Fibroblast of skin of left biceps (primary cell): Measurements from ENCODE around the gene RNF125.
A peak's percentile ranks its signal among the peaks of the same experiment; 100 is the strongest.
"Not testable (repeated sequence)": the region's sequence is repeated elsewhere in the genome, so short reads cannot be mapped to it uniquely, and the experiment has no call there.

Source experiments
- DNase-seq, 2 experiments: peaks; one replicate each; pipeline ENCODE4 v3.0.0-alpha.2; 2013; ENCODE audit warnings: low read depth in 2 of 2

RNF125 gene

DNA sequence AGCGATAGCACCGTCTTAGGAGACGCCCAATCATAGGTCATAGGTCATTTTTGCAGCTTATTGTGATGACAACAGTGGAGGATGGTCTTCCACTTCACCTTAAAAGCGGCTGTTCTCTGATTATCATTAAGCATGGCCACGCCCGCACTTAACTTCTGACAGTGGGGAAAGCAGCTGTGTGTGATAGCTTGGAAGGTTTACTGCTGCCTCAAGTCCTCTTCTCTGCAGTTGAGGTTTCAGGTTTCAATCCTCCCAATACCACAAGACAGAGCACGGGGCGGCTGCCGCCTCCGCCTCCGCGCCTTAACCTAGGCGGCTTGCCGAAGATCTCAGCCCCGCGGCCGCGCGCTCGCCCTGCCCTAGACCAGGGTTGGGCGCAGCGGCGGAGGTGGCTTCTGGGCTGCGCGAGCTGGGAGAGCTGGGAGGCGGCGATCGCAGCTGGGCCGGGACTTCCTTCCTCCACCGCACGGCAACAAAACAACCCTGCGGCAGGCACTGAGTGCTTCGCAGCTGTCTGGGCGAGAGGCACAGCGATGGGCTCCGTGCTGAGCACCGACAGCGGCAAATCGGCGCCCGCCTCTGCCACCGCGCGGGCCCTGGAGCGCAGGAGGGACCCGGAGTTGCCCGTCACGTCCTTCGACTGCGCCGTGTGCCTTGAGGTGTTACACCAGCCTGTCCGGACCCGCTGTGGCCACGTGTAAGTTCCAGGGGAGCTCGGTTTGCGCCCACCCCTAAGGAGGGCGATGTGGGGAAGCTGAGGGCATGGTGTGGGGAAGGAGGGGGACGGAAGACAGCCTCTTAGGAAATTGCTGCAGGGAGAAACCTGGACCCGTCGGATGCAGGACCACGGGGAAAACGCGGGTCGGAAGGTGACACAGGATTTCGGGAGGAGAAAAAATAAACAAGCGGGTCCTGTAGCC is at the start of gene RNF125:
RNF125 (plus strand) TSS at position 495 of the 920 bp plus-strand sequence; CDS start at position 534, 39 bp downstream.
- peak; percentile 30 to 37 for DNase-seq

DNA sequence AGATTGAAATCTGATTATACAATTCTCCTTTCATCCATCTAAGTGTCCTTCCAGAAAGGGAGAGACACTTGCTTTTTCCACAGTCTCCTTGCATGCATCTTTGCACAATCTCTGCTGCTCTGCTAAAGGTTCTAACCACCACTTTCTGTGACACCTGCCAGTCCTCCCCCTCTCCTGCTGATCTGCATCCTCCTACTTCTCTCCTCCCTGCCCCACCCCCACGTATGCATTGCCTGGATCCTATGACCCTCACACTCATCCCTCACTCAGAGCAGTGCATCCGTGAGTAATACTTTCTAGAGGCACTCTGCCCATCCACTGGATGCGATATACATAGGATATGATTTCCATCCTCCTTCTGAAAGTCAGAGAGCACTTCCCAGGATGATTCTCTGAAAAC is 48.0 kb upstream of the RNF125 start:
- no peak for DNase-seq

DNA sequence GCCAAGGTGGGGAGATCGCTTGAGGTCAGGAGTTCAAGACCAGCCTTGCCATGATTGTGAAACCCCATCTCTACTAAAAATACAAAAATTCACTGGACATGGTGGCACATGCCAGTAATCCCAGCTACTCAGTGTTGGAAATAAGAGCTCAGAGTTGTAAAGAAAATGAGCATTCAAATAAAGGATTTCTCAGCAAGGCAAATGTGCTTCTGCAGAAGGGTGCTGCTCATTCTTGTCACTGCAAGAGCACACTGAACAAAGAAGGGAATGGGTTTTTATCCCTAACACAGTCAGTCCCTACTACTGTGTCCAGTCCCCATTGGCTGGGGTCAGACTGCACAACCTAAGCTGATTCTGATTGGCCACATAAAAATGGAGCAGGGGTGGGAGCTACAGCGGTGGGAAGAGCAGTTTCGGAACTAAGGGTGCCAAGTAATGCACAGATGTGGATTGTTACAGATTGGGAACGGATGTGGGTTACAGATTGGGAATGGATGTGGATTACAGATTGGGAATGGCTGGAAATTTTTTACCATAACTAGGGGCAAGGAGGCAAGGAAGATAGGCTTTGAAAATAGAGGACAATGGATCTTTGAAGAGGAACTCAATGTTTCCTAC is 44.6 kb upstream of the RNF125 start:
- no peak for DNase-seq

DNA sequence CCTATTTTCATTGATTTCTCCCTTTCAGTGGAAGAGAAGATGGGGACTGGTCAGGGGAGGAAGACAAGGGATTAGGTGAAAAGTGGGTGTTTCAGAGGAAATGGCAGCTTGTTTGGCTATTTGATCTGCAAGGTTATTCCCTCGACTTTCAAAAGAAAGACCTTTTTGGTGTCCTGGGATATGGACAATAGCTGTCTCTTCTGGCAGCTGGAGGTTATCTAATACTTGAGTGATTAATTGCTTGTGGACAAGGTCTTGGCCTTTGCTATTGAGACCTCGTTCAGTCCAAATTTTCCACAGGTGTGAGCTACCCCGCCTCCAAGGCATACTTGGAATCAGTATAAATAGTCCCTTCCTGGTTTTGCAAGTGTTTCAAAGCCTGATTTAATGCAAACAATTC is 42.4 kb upstream of the RNF125 start:
- DNase-seq, result no peak

DNA sequence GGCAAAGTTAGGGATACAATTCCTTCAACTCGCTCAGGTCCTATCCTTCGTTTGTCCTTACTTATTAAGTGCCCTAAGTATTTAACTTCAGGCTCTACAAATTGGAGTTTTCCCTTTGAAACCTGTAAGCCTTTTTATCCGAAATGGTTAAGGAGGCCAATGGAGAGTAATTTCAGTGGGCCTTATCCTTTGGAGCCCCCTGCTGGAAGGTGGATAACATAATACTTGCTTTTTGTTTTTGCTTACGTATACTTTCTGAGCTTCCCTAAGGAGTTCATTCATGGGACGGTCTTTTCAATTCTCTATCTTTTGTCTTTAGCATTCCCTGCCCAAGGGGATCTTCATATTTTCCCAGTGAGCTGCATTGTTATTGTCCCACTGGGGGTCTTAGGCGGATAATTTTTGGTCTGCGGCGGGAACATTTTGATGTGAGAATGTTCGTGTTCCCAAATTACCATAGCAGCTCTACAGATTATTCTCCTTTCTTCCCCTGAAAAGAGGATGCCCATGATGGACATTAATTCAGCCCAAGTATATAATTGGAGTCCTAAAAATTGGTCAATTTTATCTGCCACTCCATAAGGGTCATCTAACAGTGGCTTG is 41.3 kb upstream of the RNF125 start:
- peak in 1 of 2 experiments; percentile 7 for DNase-seq

DNA sequence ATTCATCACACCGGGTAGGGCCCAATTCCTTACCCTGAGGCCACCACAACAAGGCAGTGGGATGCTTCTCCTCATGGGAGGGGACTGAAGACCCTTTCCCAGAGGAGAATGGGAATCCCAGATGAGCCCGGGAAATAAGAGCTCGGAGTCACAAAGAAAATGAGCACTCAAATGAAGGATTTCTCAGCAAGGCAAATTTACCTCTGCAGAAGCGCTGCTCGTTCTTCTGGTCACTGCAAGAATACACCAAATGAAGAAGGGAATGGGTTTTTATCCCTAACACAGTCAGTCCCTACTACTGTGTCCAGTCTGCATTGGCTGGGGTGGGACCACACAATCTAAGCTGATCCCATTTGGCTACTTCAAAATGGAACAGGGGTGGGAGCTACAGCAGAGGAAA is 40.0 kb upstream of the RNF125 start:
- DNase-seq, result no peak

DNA sequence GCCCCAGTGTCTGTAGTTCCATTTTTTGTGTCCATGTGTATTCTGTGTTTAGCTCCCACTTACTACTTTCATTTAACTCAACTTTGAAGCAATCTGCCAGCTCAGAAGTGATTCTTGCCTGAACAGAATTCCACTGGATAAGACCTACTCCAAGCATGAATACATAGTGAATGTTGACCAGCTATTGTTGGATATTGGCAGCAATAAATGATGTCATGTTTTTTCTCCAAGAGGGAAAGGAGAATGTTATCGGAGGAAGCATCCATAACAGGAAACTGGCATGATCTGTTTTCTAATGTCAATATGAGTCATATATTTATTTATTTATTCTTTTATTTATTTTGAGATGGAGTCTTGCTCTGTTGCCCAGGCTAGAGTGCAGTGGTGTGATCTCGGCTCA is 38.9 kb upstream of the RNF125 start:
- no peak for DNase-seq

DNA sequence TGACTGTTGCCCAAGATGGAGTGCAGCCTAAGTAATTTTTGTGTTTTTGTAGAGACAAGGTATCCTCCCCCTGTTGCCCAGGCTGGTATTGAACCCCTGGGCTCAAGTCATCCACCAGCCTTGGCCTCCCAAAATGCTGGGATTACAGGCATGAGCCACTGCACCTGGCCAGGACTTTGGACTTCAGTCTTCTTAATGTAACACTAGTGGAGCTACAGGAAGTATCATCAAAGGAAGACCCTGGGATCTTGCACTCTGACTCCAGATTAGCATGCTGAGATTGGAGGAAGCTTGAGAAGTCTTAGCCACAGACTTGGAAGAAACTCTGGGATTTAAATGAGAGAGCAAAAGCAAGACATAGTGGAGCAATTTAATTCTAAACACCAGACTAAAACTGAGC is 37.8 kb upstream of the RNF125 start:
- no peak for DNase-seq

DNA sequence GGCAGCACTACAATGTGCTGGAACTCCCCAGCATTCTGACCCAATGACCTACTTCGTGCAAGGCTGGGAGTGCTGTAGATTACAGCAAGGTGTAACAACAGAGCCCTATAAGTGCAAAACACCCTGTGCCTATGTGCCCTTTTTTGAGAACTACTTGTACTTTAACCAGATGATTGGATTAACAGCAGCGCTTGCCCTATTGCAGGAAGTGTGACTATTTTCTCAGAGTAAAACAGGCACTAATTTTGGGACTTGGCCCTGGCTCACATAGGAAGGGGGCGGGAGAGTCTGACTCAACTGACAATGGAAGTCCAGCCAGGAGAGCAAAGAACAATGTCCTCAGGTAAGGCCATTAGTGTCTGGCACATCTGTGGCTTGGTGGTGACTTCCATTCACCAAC is 35.6 kb upstream of the RNF125 start:
- DNase-seq, result no peak

DNA sequence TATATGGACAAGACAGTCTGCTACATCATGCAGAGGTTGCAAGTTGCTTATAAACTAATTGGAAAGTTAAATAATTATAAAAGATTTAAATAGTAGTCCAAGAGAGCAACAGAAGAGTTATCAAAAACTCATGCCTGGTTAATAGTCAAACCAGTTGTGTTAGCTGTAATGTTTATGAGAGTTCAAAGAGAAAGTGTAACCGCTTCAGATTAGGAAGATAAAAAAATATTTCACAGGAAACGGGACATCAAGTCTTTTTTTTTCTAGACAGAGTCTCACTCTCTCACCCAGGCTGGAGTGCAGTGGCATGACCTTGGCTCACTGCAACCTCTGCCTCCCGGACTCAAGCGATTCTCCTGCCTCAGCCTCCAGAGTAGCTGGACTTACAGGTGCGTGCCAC is 34.6 kb upstream of the RNF125 start:
- DNase-seq, result no peak

DNA sequence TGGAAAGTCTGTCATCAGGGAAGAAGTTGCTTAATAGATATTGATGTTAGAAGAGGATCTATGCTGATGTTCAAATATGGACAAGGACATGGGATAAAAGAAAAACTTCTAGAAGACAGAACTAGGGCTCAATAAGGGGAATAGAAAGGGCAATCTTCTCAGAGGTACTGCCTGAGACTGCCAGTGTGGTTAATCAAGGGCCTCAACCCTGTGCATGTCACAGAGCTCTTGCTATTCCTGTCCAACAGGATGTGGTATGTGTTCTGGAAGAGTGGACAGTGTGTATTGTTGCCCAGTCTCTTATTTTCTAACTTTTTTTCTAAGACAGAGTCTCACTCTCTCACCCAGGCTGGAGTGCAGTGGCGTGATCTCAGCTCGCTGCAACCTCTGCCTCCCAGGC is 27.8 kb upstream of the RNF125 start:
- no peak for DNase-seq

DNA sequence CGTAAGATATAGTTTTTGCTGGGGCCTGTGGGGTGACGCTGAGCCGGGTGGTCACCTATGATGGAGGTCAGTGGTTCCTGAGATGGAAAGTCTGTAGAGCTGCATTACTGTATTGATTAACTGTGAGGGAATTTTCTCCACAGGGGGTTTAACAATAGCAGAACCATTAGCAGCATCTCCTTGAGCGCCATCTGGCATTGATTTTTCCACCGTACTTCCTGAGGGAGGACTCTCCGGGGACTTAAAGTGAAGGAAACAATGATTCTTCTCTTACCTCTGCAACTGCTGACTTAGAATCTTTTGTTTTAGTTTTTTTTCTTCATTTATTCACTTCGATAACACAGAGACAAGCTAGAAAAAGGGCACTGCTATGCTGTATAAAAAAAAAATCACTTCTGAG is 22.6 kb upstream of the RNF125 start:
- DNase-seq, result no peak

DNA sequence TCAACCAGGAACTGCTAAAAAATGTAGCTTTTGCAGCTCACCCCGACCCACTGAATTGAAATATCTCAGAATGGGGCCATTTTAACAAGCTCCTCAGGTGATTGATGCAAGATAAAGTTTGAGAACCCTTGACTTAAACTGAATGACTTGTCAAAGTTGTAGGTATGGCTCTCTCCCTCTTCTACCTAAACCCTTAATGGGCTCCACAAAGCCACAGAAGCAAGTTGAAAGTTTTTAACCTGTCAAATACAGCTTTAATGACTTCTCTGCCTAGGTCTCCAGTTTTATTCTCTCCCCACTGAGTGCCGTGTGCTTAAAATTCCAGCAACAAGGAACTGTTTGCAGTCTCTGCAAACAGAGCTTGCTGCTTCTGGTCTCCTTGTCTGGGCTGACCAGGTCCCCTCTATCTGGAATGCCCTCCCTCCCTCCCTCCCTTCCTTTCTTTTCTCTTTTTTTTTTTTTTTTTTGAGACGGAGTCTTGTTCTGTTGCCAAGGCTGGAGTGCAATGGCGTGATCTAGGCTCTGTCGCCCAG is 19.7 kb upstream of the RNF125 start:
- no peak for DNase-seq

DNA sequence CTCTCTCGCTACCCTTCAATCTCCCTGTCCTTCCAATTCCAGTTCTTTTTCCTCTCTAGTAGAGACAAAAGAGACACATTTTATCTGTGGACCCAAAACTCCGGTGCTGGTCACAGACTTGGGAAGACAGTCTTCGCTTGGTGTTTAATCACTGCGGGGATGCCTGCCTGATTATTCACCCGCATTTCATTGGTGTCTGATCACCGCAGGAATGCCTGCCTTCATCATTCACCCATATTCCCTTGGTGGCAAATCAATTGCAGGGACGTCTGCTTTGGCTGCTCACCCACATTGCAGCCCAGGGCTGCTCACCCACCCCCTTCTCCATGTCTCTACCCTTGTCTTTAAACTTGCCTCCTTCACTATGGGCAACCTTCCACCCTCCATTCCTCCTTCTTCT is 17.5 kb upstream of the RNF125 start:
- not testable (repeated sequence) for DNase-seq

DNA sequence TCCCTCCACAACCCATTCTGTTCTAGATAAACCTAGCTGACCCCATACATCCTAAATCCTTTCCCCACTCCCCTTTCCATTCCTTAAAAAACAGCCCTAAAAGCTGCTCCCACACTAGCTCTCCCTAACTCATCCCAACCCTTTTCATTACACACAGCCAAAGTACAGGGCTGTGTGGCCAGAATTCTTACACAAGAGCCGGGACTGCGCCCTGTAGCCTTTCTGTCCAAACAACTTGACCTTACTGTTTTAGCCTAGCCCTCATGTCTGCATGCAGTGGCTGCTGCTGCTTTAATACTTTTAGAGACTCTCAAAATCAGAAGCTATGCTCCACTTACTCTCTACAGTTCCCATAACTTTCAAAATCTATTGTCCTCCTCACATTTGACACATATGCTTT is 14.8 kb upstream of the RNF125 start:
- not testable (repeated sequence) for DNase-seq

DNA sequence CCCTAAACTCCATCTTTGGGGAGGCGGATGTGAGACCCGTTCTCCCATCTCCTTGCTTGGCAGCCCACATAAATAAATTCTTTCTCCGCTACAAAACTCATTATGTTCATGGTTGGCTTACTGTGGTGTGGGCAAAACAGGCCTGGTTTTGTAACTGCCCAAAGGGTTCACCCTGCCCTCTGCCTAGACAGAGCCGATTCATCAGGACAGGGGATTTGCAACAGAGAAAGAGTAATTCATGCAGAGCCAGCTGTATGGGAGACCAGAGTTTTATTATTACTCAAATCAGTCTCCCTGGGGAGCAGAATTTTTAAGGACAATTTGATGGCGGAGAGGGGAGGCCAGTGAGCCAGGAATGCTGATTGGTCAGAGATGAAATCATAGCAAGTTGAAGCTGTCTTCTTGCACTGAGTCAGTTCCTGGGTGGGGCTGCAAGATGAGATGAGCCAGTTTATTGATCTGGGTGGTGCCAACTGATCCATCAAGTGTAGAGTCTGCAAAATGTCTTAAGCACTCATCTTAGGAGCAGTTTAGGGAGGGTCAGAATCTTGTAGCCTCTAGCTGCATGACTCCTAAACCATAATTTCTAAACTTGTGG is 8.4 kb upstream of the RNF125 start:
- DNase-seq, result no peak

DNA sequence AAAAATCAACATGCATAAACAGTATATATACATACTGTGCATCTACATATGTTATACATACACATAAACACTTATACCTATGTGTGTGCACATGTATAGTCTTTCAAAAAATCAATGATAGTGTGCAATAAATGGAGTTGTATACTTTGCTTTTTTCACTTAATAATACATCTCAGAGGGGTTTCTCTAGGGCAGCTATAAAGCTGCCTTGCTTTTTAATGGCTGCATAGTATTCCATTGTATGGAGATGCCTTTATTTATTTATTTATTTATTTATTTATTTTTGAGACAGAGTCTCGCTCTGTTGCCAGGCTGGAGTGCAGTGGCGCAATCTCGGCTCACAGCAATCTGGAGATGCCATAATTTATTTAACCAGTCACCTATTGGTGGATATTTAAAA is 7.4 kb upstream of the RNF125 start:
- no peak for DNase-seq

DNA sequence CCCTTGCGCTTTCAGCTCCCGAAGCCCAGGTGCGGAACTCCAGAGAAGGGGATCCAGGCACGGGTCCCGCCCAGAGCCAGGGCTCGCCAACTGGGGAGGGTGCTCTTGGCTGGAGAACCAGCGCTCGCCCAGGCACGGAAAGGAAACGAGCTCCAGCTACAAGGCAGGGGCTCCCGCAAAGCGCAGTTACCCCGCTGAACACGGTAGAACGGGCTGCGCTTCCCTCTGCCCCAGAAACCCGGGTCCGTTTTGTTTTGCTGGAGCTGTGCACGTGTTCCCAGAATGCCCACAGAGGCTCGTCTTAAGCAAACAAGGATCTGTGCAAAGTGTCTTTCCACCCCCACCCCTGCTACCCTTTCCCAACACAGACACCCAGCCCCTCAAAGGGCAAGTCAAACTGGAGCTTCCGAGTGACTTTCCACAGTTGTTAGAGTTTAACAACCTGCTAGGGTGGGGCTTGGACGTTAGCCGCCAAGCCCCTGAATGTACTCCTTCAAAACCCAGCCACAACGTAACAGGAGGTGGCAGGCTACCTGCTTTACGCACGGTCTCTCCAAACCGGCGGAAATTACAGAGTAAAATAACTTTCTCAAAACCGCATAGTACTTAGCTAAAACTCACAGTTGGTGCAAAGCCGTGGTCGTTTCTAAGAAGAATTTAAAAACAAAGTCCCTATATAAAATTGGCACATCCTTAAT is 775 bp downstream of the RNF125 start:
- DNase-seq, result no peak

DNA sequence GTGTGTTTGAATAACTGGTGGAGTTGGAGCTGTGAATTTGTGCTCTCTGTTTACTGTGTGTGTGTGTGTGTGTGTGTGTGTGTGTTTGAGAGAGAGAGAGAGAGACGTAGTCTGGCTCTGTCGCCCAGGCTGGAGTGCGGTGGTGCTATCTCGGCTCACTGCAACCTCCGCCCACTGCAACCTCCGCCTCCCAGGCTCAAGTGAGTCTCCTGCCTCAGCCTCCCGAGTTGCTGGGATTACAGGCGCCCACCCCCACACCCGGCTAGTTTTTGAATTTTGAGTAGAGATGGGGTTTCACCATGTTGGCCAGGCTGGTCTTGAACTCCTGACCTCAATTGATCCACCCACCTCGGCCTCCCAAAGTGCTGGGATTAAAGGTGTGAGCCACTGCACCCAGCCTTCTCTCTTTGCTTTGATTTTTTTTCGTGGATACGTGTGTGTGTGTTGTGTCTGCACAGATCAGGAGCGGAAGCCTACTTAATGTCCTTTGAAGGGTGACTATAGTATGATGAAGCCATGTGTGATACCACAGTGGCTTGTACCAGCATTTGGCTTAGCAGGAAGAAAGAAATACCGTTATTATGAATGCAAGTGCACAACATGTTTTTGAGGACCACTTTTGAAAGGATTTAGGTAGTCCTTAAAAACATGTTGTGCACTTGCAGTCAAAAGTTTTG is 1.5 kb downstream of the RNF125 start:
- DNase-seq, result not testable (repeated sequence)

DNA sequence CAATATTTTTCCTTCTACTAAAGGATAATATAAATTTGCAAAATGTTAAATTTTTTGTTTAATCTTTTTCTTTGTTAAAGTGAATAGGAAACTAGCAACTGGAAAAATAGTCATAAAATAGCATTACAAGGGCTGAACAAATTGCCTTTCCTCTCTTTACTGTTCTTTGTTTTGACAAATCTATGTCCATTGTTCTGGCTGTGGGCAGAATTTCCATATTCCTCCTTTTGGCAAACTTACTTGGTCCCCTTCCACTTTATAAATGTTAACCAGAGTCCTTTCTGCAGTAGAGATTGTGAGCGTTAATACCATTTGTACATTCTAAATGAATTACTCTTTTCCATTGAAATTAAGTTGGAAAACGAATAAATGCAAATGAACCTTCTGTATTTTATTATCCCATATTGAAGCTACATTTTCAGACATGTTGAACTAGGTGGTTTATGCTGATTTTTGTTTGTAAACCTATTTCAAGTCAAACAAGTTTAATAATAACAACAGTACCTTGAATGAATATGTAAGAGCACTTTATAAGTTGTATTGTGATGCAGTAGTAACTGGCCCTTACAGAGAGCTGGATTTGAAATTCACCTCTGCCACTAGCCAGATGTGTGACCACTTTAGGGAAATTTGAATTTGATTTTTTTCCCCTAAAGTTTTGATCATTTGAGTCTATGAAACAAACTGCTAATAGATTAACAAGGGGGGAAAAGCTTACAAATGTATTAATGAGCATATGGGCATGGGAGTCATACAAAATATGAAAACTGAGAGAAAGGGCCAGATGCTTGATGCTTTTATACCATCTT is 3.3 kb downstream of the RNF125 start:
- DNase-seq, result no peak
